GM19238 (cell line): ENCODE data around the gene ITGA11.

Source experiments
- DNase-seq: peaks from one replicate; pipeline ENCODE4 v3.0.0; 2011; ENCODE audit warnings: low spot score; ENCODE audit not compliant: insufficient read length

ITGA11 gene

GRCh38 chr15:68332266-68332665, 99.7 kb downstream of the ITGA11 start:
- DNase-seq: no peak

- DNase-seq: no peak
Measured at GRCh38 chr15:68330901-68331300, 101.1 kb downstream of the ITGA11 start.

GRCh38 chr15:68330416-68330815, 101.5 kb downstream of the ITGA11 start:
- DNase-seq: no peak

GRCh38 chr15:68328964-68329363, 103.0 kb downstream of the ITGA11 start:
- no peak for DNase-seq

- DNase-seq: no peak
Measured at GRCh38 chr15:68328443-68328842, 103.5 kb downstream of the ITGA11 start.

- no peak for DNase-seq
Measured at GRCh38 chr15:68326711-68327354, 105.1 kb downstream of the ITGA11 start.

- DNase-seq: no peak
Measured at GRCh38 chr15:68325726-68326125, 106.2 kb downstream of the ITGA11 start.

- DNase-seq: no peak
Measured at GRCh38 chr15:68322796-68323195, 109.2 kb downstream of the ITGA11 start.

GRCh38 chr15:68321229-68321628, 110.7 kb downstream of the ITGA11 start:
- no peak for DNase-seq

- no peak for DNase-seq
Measured at GRCh38 chr15:68319997-68320396, 112.0 kb downstream of the ITGA11 start.

- DNase-seq: no peak
Measured at GRCh38 chr15:68318931-68319909, 112.7 kb downstream of the ITGA11 start.

- no peak for DNase-seq
Measured at GRCh38 chr15:68318008-68318835, 113.7 kb downstream of the ITGA11 start.

GRCh38 chr15:68317281-68318007, 114.5 kb downstream of the ITGA11 start:
- no peak for DNase-seq

GRCh38 chr15:68316061-68316804, 115.7 kb downstream of the ITGA11 start:
- DNase-seq: no peak

- no peak for DNase-seq
Measured at GRCh38 chr15:68315495-68316031, 116.4 kb downstream of the ITGA11 start.

- DNase-seq: no peak
Measured at GRCh38 chr15:68315035-68315434, 116.9 kb downstream of the ITGA11 start.

- no peak for DNase-seq
Measured at GRCh38 chr15:68314563-68314962, 117.4 kb downstream of the ITGA11 start.

- DNase-seq: no peak
Measured at GRCh38 chr15:68313501-68314410, 118.2 kb downstream of the ITGA11 start.

GRCh38 chr15:68312701-68313204, 119.2 kb downstream of the ITGA11 start:
- DNase-seq: no peak
